ENCODE results near the gene SPATA13.

DNA sequence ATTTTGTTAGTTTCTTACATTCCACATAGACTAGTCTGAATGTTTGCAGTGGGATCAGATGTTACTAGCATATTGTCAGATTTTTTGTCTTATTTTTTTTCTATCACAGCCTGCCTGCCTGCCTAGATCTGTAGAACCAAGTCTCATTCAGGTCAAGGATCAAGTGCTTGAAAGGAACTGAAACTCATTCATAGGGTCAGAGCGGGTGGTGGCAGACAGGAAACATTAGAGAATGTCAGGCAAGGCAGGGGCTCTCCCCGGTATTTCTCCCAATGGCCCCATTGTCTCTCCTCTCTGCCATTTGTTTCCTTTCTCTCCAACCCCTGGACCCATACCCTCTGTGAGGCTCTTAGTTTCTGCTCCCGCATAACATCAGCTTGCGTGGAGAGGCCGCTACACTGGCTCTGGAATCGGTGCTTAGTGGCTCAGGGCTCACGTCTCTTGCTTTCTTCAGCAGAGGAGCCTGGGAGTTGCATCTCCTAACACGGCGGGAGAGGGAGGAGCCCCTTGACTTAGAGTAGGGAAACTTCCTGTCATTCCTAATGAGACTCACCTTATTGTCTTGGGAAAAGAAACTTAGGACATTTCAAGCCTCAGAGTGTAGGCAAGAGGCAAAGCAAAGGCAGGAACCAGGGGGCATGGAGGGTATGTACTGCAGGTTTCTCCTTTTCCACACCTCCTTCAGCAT, 35.6 kb upstream of the SPATA13 start:
- TF ChIP-seq CTCF (IDR thresholded peaks at IDR 0.05) (no peak), POLR2AphosphoS5 (IDR thresholded peaks at IDR 0.05; ENCODE audit: insufficient read depth in 1 of 2, low read depth in 1 of 2) (no peak), POLR2A (IDR thresholded peaks at IDR 0.05) (no peak)

Measured in vagina (tissue), 2 donors.